ENCODE results near the gene TMOD2.

DNA sequence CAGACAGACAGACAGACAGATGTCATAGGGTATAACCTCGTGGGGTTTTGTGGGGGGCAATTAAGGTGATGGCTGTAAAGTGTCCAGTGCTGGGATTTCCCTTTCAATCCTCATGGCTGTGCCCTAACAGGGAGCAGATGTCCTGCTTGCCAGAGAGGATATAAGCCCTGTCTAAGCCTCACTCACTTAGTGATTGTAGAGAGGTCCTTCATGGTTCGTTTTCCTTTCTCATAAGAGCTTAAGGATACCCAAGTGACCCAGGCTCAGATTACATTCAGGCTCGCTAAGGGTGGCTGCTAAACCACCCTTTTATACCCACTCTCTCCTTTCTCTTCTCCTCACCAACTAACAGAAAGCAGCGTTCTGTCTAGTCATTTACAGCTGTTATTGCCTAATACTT, 33.2 kb upstream of the TMOD2 start:
- TF ChIP-seq, protein P1, sequence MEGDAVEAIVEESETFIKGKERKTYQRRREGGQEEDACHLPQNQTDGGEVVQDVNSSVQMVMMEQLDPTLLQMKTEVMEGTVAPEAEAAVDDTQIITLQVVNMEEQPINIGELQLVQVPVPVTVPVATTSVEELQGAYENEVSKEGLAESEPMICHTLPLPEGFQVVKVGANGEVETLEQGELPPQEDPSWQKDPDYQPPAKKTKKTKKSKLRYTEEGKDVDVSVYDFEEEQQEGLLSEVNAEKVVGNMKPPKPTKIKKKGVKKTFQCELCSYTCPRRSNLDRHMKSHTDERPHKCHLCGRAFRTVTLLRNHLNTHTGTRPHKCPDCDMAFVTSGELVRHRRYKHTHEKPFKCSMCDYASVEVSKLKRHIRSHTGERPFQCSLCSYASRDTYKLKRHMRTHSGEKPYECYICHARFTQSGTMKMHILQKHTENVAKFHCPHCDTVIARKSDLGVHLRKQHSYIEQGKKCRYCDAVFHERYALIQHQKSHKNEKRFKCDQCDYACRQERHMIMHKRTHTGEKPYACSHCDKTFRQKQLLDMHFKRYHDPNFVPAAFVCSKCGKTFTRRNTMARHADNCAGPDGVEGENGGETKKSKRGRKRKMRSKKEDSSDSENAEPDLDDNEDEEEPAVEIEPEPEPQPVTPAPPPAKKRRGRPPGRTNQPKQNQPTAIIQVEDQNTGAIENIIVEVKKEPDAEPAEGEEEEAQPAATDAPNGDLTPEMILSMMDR (conservative IDR thresholded peaks at IDR 0.05), result no peak
- TF ChIP-seq ZFX (IDR thresholded peaks at IDR 0.05), result no peak

Data from C4-2B (cell line).